Subcutaneous adipose tissue (tissue), 4 donors: Measurements from ENCODE around the gene PLAGL1. TPM values are rescaled to one million over a fixed set of nuclear protein-coding genes. Genes with fewer than 3 reads are reported as not detected.

Source experiments
- CTCF ChIP-seq: fragments of 450-650 bp; IDR thresholded peaks from one replicate; pipeline ENCODE4 v1.5.1; 2016; ENCODE audit warnings: low read depth, mild to moderate bottlenecking, control low read depth, antibody characterized with exemption, moderate library complexity
- small RNA-seq: library from RNA; depleted of rRNA; stranded (forward); fragments of <200 nt; gene quantifications from one replicate; pipeline ENCODE3, GENCODE V24; 2016
- total RNA-seq, 4 donors: library from RNA; depleted of rRNA; stranded (reverse); fragments of >200 nt; gene quantifications; one replicate each; pipeline ENCODE4 v1.1.0, GENCODE V29; 2016

PLAGL1 gene
- total RNA-seq, 4 donors from 2014 or later, result 26.0 to 59.7 (median 41.1) TPM

GRCh38 chr6:143894655-143895054 is 113.4 kb downstream of the PLAGL1 start:
- no peak for TF ChIP-seq CTCF

Small RNA genes within 50 kb of the gene (small RNA-seq; reads per million reads assigned to genes)
- gene RF02143, result not detected

Other genes with a start within 250 kb of the PLAGL1 start
- 10 to 100 TPM; 13.4 to 34.1 (median 14.0) TPM for gene LTV1, start 164.9 kb downstream of the PLAGL1 start, total RNA-seq
- gene ZC2HC1B, start 143.8 kb downstream of the PLAGL1 start, total RNA-seq, result not detected
- gene SF3B5, start 87.3 kb upstream of the PLAGL1 start, total RNA-seq, result 100 to 1,000 TPM in 3 of 4 donors, 10 to 100 TPM in 1; 87.2 to 168 (median 128) TPM
- 100 to 1,000 TPM in 1 of 4 donors, 10 to 100 TPM in 3; 42.6 to 103 (median 48.3) TPM for gene STX11, start 142.3 kb upstream of the PLAGL1 start, total RNA-seq